ENCODE results near the gene PSMB10.

Gene PSMB10

DNA sequence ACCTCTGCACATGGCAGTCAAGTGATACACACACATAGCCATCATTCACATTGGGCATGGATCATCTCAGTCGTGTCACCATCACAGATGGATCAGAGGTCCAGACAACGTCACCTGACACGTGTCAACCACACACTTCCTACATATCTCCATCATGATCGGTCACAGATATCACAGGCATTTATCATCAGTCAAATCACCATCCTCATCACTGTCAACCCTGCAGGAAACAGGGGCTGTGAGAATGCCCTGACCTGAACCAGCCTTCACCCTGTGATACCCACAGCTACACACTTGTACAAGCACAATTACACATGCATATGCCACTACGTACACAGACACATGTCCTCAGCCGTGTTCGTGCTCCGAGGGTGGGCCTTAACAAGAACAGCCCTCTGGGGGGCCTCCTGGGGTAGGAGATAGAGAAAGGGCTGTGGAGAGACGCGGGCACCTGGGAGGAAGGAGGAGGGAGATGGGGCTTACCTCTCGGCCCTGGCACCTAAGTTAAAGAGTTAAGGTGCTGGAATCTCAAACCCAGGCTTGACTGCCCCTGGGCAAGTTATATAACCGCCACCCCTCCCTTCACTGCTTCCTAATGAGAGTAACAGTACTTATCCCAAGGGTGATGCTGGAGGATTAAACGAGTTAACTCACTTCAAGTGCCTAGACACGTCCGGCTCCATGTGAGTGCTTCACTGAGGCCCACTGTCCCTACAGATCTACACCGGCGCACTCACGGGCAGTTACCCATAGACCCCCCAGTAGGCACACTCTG, 30.7 kb upstream of the PSMB10 start:
- Mint-ChIP-seq H3K4me1 (peaks cover 53% of the 10 kb centered on the region), H3K27me3 (no peaks in the 10 kb centered on the region), H3K36me3 (peaks cover 8% of the 10 kb centered on the region), H3K27ac (peak overlapping the region; percentile 84), H3K4me3 (peak overlapping the region; percentile 98), H3K9me3 (no peaks in the 10 kb centered on the region)
- ATAC-seq: no peak

DNA sequence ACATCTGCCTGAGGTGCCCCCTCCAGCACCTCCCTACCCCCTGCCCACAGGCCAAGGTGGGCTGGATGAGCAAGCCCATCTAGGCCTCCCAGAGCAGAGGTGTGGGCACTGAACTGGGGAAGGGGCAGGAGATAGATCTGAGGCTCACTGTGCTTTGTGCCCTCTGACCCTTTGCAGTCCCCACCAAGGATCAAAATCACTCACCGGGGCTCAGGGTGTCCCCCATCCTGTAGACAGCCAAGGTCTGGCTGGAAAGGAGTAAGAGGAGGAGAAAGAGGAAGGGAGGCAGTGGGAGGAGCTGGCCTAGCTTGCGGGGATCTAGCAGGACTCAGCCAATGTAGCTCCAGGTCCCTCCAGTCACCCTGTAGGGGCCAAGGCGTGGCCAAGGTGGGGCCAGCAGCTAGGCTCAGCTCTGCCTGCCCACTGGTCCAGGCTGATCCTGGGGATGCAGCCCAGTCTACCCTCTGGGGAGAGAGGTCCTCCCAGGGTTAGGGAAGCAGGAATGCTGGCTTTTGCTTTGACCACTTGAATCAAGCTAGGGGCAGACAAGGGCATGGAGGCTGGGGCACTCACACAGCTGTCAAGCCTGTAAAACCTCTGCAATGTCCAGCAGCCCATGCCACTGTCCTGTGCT, 30.0 kb upstream of the PSMB10 start:
- no peak for ATAC-seq
- no peaks in the 10 kb centered on the region for H3K27me3 Mint-ChIP-seq
- peaks cover 15% of the 10 kb centered on the region for H3K36me3 Mint-ChIP-seq
- H3K4me3 Mint-ChIP-seq: peak overlapping the region; percentile 98
- H3K4me1 Mint-ChIP-seq: peaks cover 53% of the 10 kb centered on the region
- H3K9me3 Mint-ChIP-seq: no peaks in the 10 kb centered on the region
- peak overlapping the region; percentile 84 for H3K27ac Mint-ChIP-seq

DNA sequence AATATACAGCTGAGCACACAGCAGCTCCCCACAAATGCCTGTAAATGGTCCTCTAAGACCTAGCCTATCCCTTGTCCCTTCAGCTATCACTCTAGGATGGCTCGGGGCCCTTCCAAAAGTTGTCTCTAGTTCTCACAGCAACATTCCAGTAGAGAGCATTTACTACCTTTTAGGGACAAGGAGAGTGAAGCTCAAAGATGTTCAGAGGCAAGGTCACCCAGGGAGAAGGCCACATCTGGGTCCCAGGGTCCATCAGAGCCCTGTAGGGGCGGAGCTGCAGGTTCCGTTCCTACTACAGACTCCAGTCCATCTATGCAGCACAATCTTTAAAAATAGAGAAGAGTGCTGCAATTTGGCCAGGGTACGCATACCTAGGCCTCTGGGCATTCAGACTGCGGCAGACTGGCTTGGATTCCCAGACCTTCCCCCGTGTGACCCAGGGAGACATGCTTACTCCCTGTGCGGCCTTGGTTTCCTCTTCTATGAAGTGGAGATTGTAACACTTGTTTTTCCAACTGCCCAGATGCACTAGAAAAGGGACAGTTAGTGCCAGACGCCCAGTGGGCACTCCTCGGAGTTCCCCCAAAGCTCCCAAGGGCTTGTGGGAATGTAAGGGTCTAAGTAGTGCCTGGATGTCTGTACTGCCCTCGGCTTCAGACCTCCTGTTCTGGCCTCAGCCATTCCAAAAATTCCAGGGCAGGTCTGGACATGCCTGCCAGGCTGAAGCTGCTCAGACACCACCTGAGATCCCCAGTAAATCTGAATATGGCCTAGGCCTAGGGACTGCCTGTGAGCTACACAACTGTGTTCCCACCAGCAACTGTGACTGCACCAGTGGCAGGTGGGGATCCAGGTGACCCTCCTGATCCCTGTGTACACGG, 29.3 kb upstream of the PSMB10 start:
- H3K27ac Mint-ChIP-seq: no peak overlapping the region

DNA sequence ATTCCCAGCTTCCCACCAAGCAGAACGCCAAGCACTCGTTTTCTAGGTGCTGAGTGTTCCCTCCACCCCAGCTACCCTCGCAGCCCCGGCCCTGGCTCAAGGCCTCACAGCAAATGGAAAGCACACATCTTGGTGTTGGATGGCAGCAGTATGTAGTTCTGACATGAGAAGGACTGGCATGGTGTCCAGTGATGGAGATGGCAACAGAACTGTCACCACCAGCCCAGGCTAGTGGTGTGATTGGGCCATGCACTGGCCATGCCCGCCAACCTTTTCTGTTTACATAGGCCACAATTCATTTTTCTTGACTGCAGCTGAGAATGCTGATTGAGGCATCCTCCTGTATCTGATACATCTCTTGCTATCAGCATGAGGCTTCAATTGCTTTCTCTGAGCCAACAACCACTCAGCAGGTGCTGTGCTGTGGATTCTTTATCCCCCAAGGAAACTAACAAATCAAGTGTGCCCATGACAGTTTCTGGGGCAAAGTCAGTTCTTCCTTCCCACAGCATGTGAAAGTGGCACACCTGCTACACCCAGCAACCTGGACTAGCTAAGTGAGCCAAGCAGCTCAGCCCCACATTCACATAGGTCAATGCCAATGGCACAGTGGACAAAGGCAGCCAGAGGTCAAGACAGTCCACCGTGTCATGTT, 28.0 kb upstream of the PSMB10 start:
- H3K4me3 Mint-ChIP-seq: no peak overlapping the region
- H3K4me1 Mint-ChIP-seq: peaks cover 48% of the 10 kb centered on the region
- H3K9me3 Mint-ChIP-seq: no peaks in the 10 kb centered on the region
- no peak overlapping the region for H3K27ac Mint-ChIP-seq
- peaks cover 36% of the 10 kb centered on the region for H3K36me3 Mint-ChIP-seq
- H3K27me3 Mint-ChIP-seq: no peaks in the 10 kb centered on the region
- no peak for ATAC-seq

More for the DNA sequence above, 29.3 kb upstream of the PSMB10 start:
- H3K9me3 Mint-ChIP-seq: no peaks in the 10 kb centered on the region
- ATAC-seq: no peak
- H3K4me3 Mint-ChIP-seq: no peak overlapping the region
- no peaks in the 10 kb centered on the region for H3K27me3 Mint-ChIP-seq
- H3K36me3 Mint-ChIP-seq: peaks cover 23% of the 10 kb centered on the region
- H3K4me1 Mint-ChIP-seq: peaks cover 53% of the 10 kb centered on the region

DNA sequence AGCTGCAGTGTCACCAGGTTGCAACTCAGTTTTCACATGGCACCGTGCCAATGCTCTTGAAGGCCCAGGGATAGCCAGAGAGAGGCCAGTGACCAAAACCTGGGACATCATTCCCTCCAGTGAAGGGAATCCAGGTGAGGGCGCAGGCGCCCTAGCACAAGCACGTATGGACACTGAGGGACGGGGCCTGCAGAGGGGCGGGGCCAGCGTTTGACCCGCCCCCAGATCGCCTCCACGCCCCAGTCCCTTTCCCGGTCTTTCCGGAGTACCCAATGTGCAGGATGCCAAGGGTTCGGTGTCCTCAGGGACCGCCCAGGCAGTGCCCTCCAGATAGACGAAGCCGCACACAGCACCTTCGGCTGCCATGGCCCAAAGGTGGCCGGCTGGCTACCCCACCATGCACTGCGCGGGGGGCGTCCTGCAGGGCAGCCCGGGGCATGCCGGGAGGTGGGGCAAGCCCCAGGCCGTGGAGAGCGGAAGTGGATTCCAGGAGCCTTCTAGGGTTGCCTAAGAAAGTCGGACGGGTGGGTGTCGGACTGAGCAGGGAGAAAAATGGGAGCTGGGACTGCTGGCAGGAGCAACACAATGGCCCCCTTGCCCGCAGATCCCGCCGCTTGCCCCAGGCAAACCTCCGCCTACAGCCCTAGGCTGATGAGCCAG, 27.1 kb upstream of the PSMB10 start:
- ATAC-seq: no peak
- Mint-ChIP-seq H3K27ac (no peak overlapping the region), H3K27me3 (no peaks in the 10 kb centered on the region), H3K36me3 (peaks cover 37% of the 10 kb centered on the region), H3K4me1 (peaks cover 41% of the 10 kb centered on the region), H3K9me3 (no peaks in the 10 kb centered on the region), H3K4me3 (no peak overlapping the region)

DNA sequence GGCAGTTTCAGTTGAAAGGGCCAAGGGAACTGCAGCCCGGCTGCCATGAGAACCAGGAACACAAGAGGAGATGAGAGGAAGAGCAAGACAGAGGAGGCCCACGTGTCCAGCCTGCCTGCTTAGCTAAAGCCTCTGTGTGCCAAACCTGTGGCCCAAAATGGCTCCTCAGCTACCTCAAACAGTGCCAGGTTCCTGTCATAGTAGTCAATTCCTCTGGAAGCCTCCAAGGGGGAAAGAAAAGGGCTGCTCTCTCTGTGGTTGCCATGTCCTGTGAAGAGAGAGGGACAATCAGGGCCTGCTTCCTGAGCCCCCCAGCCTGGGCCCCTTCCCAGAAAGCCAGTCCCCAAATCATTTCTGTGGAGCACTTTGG, 26.6 kb upstream of the PSMB10 start:
- H3K9me3 Mint-ChIP-seq: no peaks in the 10 kb centered on the region
- no peak overlapping the region for H3K4me3 Mint-ChIP-seq
- H3K27me3 Mint-ChIP-seq: no peaks in the 10 kb centered on the region
- no peak for ATAC-seq
- peaks cover 37% of the 10 kb centered on the region for H3K36me3 Mint-ChIP-seq
- H3K4me1 Mint-ChIP-seq: peaks cover 41% of the 10 kb centered on the region
- no peak overlapping the region for H3K27ac Mint-ChIP-seq

DNA sequence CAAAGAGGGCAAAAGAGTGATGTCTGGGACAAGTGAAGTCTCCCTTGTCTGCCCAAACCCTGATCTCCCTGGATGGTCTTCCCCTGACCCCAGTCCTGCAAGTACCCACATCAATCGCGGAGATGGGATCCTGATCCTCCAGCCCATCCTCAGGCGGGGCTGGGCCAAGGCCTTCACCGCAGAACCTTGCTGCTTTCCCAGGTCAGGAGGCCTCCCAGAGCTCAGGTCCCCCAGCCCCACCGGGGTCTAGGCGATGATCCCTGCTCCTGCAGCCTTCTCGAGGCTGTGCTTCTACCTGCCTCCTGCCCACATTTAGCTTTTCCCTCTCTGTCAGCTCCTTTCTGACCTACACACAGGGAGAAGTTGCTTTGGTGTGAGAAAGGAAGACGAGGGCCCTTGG, 25.5 kb upstream of the PSMB10 start:
- Mint-ChIP-seq H3K27me3 (no peaks in the 10 kb centered on the region), H3K27ac (no peak overlapping the region), H3K4me1 (peaks cover 31% of the 10 kb centered on the region), H3K36me3 (peaks cover 37% of the 10 kb centered on the region), H3K4me3 (no peak overlapping the region), H3K9me3 (no peaks in the 10 kb centered on the region)
- ATAC-seq: no peak

DNA sequence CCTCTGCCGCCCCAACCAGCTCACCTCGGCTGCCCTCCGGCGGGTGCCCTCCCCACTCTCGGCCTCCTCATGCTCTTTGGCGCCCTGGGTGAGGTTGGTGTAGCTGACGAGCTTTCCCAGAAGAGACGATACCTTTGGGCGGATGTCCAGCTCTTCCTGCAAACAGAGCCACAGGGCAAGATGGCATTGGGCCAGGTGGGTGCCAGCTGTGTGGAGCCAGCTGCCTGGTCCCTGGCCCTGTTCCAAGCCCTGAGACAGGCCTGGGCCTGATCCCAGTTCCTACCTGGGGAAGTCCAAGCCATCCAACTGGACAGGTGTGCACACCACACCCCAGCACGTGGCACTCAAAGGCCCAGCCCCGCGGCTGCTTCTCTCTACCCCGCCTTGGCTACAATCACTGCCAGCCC, 24.9 kb upstream of the PSMB10 start:
- H3K9me3 Mint-ChIP-seq: no peaks in the 10 kb centered on the region
- H3K36me3 Mint-ChIP-seq: peaks cover 37% of the 10 kb centered on the region
- no peak for ATAC-seq
- H3K4me3 Mint-ChIP-seq: no peak overlapping the region
- H3K27me3 Mint-ChIP-seq: no peaks in the 10 kb centered on the region
- peaks cover 25% of the 10 kb centered on the region for H3K4me1 Mint-ChIP-seq
- H3K27ac Mint-ChIP-seq: no peak overlapping the region

DNA sequence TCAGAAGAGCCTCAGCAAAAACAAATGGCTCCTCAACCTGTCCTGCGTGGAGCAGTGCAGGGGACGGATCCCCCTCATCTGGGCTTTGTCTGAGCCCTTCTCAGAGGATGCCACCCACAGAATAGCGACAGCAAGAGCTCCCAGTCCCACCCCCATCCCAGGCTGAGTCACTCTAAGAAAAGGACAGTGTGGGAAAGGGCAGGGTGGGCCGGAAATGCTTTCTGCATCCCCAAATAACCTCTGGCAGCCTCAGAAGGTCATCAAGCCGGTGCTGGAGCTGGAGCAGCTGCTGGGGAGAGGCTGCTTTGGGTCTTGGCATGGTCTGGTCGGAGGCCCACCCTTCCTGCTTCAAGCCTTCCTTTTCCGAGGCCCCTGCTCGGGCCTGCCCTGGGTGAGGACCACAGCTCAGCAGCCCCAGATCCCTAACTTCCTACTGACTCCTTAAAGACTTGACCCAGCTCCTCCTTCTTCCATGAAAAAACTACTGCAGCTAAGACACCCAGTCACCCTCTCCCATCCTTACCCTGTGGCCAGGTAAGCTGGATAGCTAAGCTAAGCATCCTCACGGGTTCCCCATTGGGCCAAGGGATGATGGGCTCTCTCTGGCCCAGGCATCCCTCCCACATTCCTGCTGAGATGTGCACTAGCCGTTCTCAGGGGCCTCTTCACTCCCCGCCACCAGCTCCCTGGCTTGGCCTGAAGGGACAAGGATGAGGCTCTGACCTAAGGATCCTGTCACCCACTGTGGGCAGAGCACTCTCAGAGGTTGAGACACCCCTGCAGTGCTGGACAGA, 23.1 kb upstream of the PSMB10 start:
- H3K27ac Mint-ChIP-seq: no peak overlapping the region
- peaks cover 41% of the 10 kb centered on the region for H3K36me3 Mint-ChIP-seq
- peaks cover 7% of the 10 kb centered on the region for H3K4me1 Mint-ChIP-seq
- no peaks in the 10 kb centered on the region for H3K9me3 Mint-ChIP-seq
- no peak for ATAC-seq
- no peak overlapping the region for H3K4me3 Mint-ChIP-seq
- no peaks in the 10 kb centered on the region for H3K27me3 Mint-ChIP-seq

DNA sequence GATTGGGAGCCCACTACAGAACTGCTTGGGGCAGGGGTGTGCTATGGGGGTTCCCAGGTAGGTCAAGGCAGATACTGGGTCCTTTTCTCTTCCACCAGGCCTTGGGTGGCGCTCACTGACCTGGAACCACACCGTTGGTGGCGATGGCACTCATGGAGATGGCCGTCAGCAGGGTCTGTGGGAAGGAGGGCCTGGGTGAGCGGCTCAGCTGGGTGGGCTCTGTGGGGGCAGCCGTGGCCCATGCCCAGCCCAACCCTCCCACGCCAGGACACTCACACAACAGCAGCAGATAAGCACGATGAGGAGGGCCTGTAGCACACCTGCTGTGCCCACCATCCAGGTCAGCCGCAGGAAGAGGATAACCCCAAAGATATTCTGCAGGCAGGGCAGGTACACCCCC, 21.0 kb upstream of the PSMB10 start:
- H3K4me1 Mint-ChIP-seq: peaks cover 2% of the 10 kb centered on the region
- H3K27ac Mint-ChIP-seq: no peak overlapping the region
- ATAC-seq: no peak
- no peaks in the 10 kb centered on the region for H3K9me3 Mint-ChIP-seq
- no peaks in the 10 kb centered on the region for H3K27me3 Mint-ChIP-seq
- H3K4me3 Mint-ChIP-seq: no peak overlapping the region
- peaks cover 46% of the 10 kb centered on the region for H3K36me3 Mint-ChIP-seq

DNA sequence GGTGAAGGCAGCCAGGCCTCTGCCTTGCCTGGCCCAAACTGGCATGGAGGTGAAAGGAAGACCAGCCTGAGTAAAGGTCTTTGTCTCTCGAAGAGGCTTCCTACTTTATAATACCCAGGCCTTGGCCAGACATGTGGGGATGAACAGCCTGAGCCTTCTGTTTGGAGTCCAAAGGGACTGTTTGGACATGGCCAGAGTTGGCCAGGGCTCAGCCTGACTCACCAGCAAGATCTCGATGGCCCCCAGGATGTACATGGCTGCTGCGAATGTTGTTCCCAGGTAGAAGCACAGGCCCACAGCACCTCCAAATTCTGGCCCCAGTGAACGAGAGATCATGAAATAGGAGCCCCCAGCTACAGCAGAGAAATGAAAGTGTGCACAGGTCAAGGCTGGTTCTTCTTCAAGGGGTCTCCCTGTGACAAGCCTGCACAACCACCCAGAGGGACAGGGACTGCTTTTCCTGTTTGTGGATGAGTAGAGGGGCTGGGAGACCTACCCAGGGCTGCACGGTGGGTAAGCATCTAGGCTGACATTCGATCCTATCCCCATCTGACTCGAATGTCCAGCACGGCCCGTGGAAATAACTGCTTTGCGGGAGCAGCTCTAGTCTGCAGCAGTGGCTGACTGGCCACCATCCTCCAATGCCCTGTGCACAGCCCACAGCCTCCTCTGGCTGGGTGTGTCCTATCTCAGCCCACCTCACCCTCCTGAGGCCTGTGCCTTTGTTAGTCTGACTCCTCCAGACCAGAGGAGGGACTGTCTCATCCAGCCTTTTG, 18.0 kb upstream of the PSMB10 start:
- Mint-ChIP-seq H3K4me3 (no peak overlapping the region), H3K36me3 (peaks cover 34% of the 10 kb centered on the region), H3K4me1 (no peaks in the 10 kb centered on the region), H3K9me3 (no peaks in the 10 kb centered on the region), H3K27me3 (no peaks in the 10 kb centered on the region), H3K27ac (no peak overlapping the region)
- ATAC-seq: no peak

DNA sequence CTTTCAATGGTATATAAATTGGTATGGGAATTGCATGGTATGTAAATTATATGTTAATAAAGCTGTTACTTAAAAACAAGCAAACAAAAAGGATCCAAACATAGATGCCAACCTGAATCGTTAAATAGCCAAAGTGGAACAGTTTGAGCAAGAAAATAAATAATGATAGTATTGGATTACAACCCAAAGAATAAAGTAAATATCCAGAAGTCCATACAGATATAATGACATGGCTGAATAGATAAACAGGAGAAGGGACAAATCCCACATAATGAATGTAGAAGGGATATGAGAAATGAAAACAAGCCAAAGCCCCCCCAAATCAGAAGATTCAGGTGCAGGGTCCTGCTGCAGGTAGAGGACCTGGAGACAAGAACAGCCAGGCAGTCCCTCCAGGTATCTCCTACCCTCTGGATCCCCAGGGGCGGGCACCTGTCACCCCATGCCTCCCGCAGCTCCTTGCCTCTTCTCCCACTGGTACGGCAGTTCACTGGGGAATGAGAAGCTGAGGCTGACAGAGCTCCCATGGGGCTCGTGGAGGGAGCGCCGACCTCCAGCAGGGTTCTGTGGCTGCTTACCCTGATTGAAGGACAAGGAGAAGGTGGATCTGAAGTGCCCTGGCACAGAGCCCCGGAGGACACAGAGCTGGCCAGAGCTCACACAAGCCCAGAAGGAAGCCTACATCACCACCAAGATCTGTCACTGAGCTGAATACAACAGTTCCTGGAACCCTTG, 17.2 kb upstream of the PSMB10 start:
- H3K9me3 Mint-ChIP-seq: no peaks in the 10 kb centered on the region
- no peak overlapping the region for H3K4me3 Mint-ChIP-seq
- no peaks in the 10 kb centered on the region for H3K4me1 Mint-ChIP-seq
- no peak overlapping the region for H3K27ac Mint-ChIP-seq
- peaks cover 33% of the 10 kb centered on the region for H3K36me3 Mint-ChIP-seq
- no peaks in the 10 kb centered on the region for H3K27me3 Mint-ChIP-seq
- ATAC-seq: no peak

DNA sequence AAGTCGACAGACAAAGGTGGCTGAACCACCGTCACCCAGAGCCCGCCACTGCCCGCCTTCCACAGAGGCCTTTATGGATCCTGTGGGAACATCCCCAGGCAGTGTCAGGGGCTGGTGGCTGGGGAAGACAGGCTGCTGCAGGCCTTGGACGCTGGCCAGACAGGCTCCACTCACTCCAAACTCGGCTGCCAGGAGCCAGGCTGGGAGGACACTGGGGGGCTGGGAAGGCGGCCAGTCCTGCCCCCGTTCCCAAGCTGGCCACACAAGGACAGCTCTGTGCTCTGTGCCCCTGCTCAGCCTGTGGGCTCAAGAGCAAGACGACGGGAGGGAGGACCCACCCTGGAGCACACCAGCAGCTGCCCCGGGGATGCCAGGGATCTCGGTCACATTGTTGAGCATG, 14.8 kb upstream of the PSMB10 start:
- Mint-ChIP-seq H3K9me3 (no peaks in the 10 kb centered on the region), H3K27ac (no peak overlapping the region), H3K36me3 (peaks cover 35% of the 10 kb centered on the region), H3K4me3 (no peak overlapping the region), H3K4me1 (no peaks in the 10 kb centered on the region), H3K27me3 (no peaks in the 10 kb centered on the region)
- no peak for ATAC-seq

Measured in stimulated activated memory B cell treated with anti-CD40 and anti-IgM and Interleukin-4, amounts not matched to agents 10 μg/mL and 1 μg/mL and 100 μg/mL, for 72 hours (primary cell).